ENCODE measurements around the gene BRINP1. TPM values are rescaled to one million over a fixed set of nuclear protein-coding genes. Genes with fewer than 3 reads are reported as not detected.

BRINP1 gene
- total RNA-seq, 1 experiment from 2014 or later = 14.0 TPM

- H2AK5ac ChIP-seq (ENCODE audit: insufficient read length, low read length) = no peak overlapping the region
- Mint-ChIP-seq H3K36me3 (ENCODE audit: insufficient read depth in 1 of 3, low read depth in 3 of 3) (peaks cover 0 to 4% (median 2%) of the 10 kb centered on the region in 3 experiments; a peak in 2 of 7 replicates), H3K9me3 (no peaks in the 10 kb centered on the region), H3K4me1 (peaks cover 0 to 10% of the 10 kb centered on the region in 2 experiments; a peak in 2 of 4 replicates), H3K27me3 (ENCODE audit: low read depth) (no peaks in the 10 kb centered on the region), H3K4me3 (no peak overlapping the region), H3K27ac (peak overlapping the region in 2 of 3 experiments; percentile 19 to 74; a peak in 3 of 7 replicates)
- H3K27ac ChIP-seq (ENCODE audit: insufficient read length, low read depth, low read length) = no peak overlapping the region
- no peak overlapping the region for H2BK12ac ChIP-seq (ENCODE audit: insufficient read length, low read depth, low read length)
- H3K23me2 ChIP-seq (ENCODE audit: insufficient read length, low read depth, low read length, poor library complexity, severe bottlenecking) = no peaks in the 10 kb centered on the region
- no peak overlapping the region for H3K56ac ChIP-seq (ENCODE audit: insufficient read length, low read depth, low read length)
- H3K27me3 ChIP-seq (ENCODE audit: insufficient read depth, low read length) = no peaks in the 10 kb centered on the region
- H4K5ac ChIP-seq (ENCODE audit: insufficient read length, low read depth, low read length) = no peak overlapping the region
- no peak overlapping the region for H4K91ac ChIP-seq (ENCODE audit: insufficient read length, low read depth, low read length)
- H3K9ac ChIP-seq (ENCODE audit: extremely low read depth, insufficient read length, low read length) = no peak overlapping the region
- H3K4me2 ChIP-seq (ENCODE audit: insufficient read depth, insufficient read length, low read length) = no peak overlapping the region
- H2BK20ac ChIP-seq (ENCODE audit: low read depth, low read length, poor library complexity, severe bottlenecking) = no peak overlapping the region
- no peaks in the 10 kb centered on the region for H3K9me3 ChIP-seq (ENCODE audit: control insufficient read depth, low read depth, low read length)
- H3T11ph ChIP-seq (ENCODE audit: low read length) = no peak overlapping the region
- H3K79me1 ChIP-seq (ENCODE audit: insufficient read depth, low read depth, low read length, poor library complexity, severe bottlenecking) = peaks cover 2% of the 10 kb centered on the region
- no peaks in the 10 kb centered on the region; the same call in 1 of the 2 replicates for H3K4me1 ChIP-seq (ENCODE audit: insufficient read depth, low read length)
- H3K14ac ChIP-seq (ENCODE audit: insufficient read depth, low read length) = no peak overlapping the region
- no peak overlapping the region for H2BK15ac ChIP-seq (ENCODE audit: low read depth, low read length)
- H3K23ac ChIP-seq (ENCODE audit: insufficient read length, low read depth, low read length) = no peak overlapping the region
- WGBS (ENCODE audit: extremely low coverage, insufficient read length, low lambda C conversion rate) = no CpG with 5 or more reads among the region's 4 CpGs
- H4K8ac ChIP-seq (replicated peaks; ENCODE audit: insufficient read length, low read depth, low read length) = no peak overlapping the region
- DNase-seq = peak; percentile 40
- H4K20me1 ChIP-seq (ENCODE audit: control insufficient read depth, insufficient read depth, insufficient read length) = no peaks in the 10 kb centered on the region
- TF ChIP-seq CTCF (conservative IDR thresholded peaks at IDR 0.05) = peak; percentile 41; the same call in 2 of the 3 replicates
- no peaks in the 10 kb centered on the region; the same call in 1 of the 2 replicates for H3K79me2 ChIP-seq (ENCODE audit: insufficient read depth, low read length)
- no peak overlapping the region for H2BK120ac ChIP-seq (ENCODE audit: low read depth, low read length, poor library complexity, severe bottlenecking)
- no peak overlapping the region for H3K4ac ChIP-seq (ENCODE audit: low read depth, low read length)
- H3K18ac ChIP-seq (ENCODE audit: insufficient read length, low read depth, low read length) = no peak overlapping the region
- H2BK5ac ChIP-seq (ENCODE audit: insufficient read length, low read length) = no peak overlapping the region
- H2AFZ ChIP-seq (ENCODE audit: low read length) = no peak overlapping the region
Measured at GRCh38 chr9:119318371-119318770, 50.9 kb downstream of the BRINP1 start.

All from H9 (cell line).